Nephron (organoid): ENCODE results near the gene NPY.
A peak's percentile ranks its signal among the peaks of the same experiment; 100 is the strongest.

Experiments used
- H3K27ac Mint-ChIP-seq, 3 experiments: 2 replicates each; pipeline ENCODE4 v1.8.0; 2020; ENCODE audit warnings: mixed read lengths in 3 of 3, mild to moderate bottlenecking in 2 of 3, moderate library complexity in 1 of 3
- H3K27me3 Mint-ChIP-seq: 2 replicates; pipeline ENCODE4 v1.8.0; 2021; ENCODE audit warnings: low read depth, mild to moderate bottlenecking, moderate library complexity, mixed read lengths
- H3K36me3 Mint-ChIP-seq: 2 replicates; pipeline ENCODE4 v1.8.0; 2020; ENCODE audit warnings: low read depth, mixed read lengths
- H3K4me1 Mint-ChIP-seq: 2 replicates; pipeline ENCODE4 v1.8.0; 2020; ENCODE audit warnings: mixed read lengths
- H3K4me3 Mint-ChIP-seq, 3 experiments: 2 replicates each; pipeline ENCODE4 v1.8.0; 2020; ENCODE audit warnings: mild to moderate bottlenecking in 3 of 3, mixed read lengths in 3 of 3, moderate library complexity in 2 of 3
- H3K9me3 Mint-ChIP-seq: 2 replicates; pipeline ENCODE4 v1.8.0; 2020; ENCODE audit warnings: mixed read lengths
- CTCF ChIP-seq, 3 experiments: fragments of 200-600 bp; sonication (generic); IDR thresholded peaks; one replicate each; pipeline ENCODE4 v1.5.0; 2021; ENCODE audit warnings: antibody characterized with exemption in 3 of 3; ENCODE audit not compliant: unreplicated experiment in 3 of 3

Gene NPY

GRCh38 chr7:24284699-24285506, 913 bp downstream of the NPY start:
- Mint-ChIP-seq H3K27me3 (peaks cover 27% of the 10 kb centered on the region), H3K36me3 (no peaks in the 10 kb centered on the region), H3K27ac (no peak overlapping the region), H3K9me3 (no peaks in the 10 kb centered on the region), H3K4me3 (peak overlapping the region; percentile 51 to 69 (median 66)), H3K4me1 (no peaks in the 10 kb centered on the region)
- TF ChIP-seq CTCF (IDR thresholded peaks at IDR 0.05; ENCODE audit: unreplicated experiment in 3 of 3) = no peak

GRCh38 chr7:24290004-24290641, 6.1 kb downstream of the NPY start:
- Mint-ChIP-seq H3K27me3 (peaks cover 37% of the 10 kb centered on the region), H3K36me3 (no peaks in the 10 kb centered on the region), H3K4me1 (peaks cover 4% of the 10 kb centered on the region), H3K4me3 (no peak overlapping the region), H3K9me3 (no peaks in the 10 kb centered on the region), H3K27ac (no peak overlapping the region)
- peak; percentile 27 to 62 (median 31) for TF ChIP-seq CTCF (IDR thresholded peaks at IDR 0.05; ENCODE audit: unreplicated experiment in 3 of 3)

- Mint-ChIP-seq H3K9me3 (no peaks in the 10 kb centered on the region), H3K4me1 (peaks cover 4% of the 10 kb centered on the region), H3K27me3 (peaks cover 37% of the 10 kb centered on the region), H3K27ac (no peak overlapping the region), H3K4me3 (no peak overlapping the region), H3K36me3 (no peaks in the 10 kb centered on the region)
- TF ChIP-seq CTCF (IDR thresholded peaks at IDR 0.05; ENCODE audit: unreplicated experiment in 3 of 3) = no peak
Measured at GRCh38 chr7:24291271-24291670, 7.3 kb downstream of the NPY start.

- Mint-ChIP-seq H3K4me3 (no peak overlapping the region), H3K27ac (no peak overlapping the region), H3K36me3 (no peaks in the 10 kb centered on the region), H3K27me3 (peaks cover 4% of the 10 kb centered on the region), H3K9me3 (peaks cover 6% of the 10 kb centered on the region), H3K4me1 (no peaks in the 10 kb centered on the region)
- TF ChIP-seq CTCF (IDR thresholded peaks at IDR 0.05; ENCODE audit: unreplicated experiment in 3 of 3) = no peak
Measured at GRCh38 chr7:24297362-24297761, 13.4 kb downstream of the NPY start.

GRCh38 chr7:24298696-24299095, 14.7 kb downstream of the NPY start:
- H3K36me3 Mint-ChIP-seq = no peaks in the 10 kb centered on the region
- H3K4me1 Mint-ChIP-seq = no peaks in the 10 kb centered on the region
- H3K4me3 Mint-ChIP-seq = no peak overlapping the region
- TF ChIP-seq CTCF (IDR thresholded peaks at IDR 0.05; ENCODE audit: unreplicated experiment in 3 of 3) = no peak
- H3K9me3 Mint-ChIP-seq = peaks cover 6% of the 10 kb centered on the region
- H3K27ac Mint-ChIP-seq = no peak overlapping the region
- H3K27me3 Mint-ChIP-seq = peaks cover 4% of the 10 kb centered on the region
